Activated CD8-positive, alpha-beta memory T cell treated with anti-CD3 and anti-CD28 coated beads, Interleukin-2, amount 50 U/mL, for 48 hours (primary cell): Measurements from ENCODE around the gene ST6GALNAC3.
"Not testable (repeated sequence)": the region's sequence is repeated elsewhere in the genome, so short reads cannot be mapped to it uniquely, and the experiment has no call there.

Experiments used
- DNase-seq: peaks from one replicate; pipeline ENCODE4 v3.0.0-alpha.2; 2020

The ST6GALNAC3 gene

GRCh38 chr1:76075877-76076276 is 1.3 kb downstream of the ST6GALNAC3 start:
- DNase-seq = no peak

- DNase-seq = no peak
Measured at GRCh38 chr1:76079475-76080227, 5.1 kb downstream of the ST6GALNAC3 start.

DNA sequence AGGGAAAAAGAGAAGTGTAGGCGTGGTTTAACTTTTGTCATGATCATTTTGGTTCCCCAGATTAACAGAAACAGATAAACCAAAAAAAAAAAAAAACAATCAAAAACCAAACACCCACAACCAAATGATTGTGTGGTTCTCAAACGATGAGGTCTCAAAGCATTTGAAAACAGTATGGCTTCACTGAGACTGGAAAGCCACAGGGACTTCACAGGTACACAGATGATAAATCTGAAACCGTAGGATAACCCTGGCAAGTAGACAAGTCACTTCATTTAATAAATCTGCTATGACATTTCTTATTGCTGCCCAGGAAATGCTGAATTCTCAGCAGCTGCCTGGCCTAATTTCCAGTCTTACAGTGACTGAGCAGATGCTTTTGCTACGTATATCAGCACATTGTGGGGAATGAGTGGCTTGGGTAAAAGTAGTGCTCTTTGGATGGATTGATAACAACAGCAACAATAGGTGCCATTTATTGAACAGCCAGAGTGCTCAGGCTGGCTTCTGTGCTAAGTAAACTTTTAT is 6.1 kb downstream of the ST6GALNAC3 start:
- no peak for DNase-seq

- no peak for DNase-seq
Measured at GRCh38 chr1:76082062-76082461, 7.5 kb downstream of the ST6GALNAC3 start.

DNA sequence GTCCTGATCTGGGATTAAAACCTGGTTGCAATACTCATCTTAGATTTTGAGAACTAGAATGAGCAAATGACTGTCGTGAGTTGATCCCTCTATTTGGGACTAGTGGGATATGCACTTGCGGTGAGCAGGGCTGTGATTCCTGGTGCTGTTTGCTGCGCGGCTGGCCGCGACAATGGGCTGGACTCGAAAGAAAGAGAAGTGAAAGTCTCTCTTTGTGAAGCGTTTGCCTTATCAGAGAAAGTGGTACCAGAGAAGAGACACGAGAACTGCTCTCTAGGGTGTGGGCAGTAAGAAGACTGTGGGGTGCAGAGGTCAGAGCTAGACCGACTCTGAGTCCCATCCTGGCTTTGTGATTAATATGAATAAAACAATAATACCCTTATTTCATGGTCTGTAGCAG is 8.6 kb downstream of the ST6GALNAC3 start:
- DNase-seq = no peak

- DNase-seq = no peak
Measured at GRCh38 chr1:76084029-76084627, 9.6 kb downstream of the ST6GALNAC3 start.

DNA sequence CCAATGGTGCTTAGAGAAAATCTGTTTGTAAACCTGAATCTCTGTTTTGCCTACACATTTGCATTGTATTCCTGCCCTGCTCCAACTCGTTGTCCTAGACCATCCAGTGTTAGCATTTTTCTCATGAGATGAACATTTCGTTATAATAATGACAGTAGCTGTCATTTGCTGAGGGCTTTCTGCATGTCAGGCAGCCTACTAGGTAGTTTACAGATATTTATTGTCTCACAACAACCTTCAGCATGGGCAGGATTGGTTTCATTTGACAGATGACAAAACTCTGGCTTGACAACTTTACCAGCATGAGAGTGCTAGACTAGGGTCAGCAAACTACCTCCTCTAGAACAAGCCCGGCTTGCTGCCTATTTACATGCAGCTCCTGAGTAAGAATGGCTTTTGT is 10.1 kb downstream of the ST6GALNAC3 start:
- no peak for DNase-seq

- no peak for DNase-seq
Measured at GRCh38 chr1:76086109-76086508, 11.6 kb downstream of the ST6GALNAC3 start.

DNA sequence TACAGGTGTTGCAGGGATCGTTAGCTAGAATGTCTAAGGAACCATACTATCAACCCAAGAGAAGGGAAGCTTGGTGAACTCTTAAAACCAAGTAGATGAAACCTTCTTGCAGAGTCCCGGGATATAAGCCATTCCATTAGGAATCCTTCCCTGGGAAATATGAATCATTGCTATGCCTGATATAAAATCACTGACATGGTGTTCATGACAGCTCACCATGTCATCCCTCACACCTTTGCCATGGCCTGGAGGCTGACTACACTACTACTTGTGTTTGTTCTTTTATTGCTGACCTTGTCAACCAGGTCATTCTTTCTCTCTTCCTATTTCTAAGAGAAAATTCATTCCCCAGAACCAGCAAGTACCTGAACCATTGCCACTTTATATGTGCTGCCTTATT is 12.1 kb downstream of the ST6GALNAC3 start:
- DNase-seq = no peak

DNA sequence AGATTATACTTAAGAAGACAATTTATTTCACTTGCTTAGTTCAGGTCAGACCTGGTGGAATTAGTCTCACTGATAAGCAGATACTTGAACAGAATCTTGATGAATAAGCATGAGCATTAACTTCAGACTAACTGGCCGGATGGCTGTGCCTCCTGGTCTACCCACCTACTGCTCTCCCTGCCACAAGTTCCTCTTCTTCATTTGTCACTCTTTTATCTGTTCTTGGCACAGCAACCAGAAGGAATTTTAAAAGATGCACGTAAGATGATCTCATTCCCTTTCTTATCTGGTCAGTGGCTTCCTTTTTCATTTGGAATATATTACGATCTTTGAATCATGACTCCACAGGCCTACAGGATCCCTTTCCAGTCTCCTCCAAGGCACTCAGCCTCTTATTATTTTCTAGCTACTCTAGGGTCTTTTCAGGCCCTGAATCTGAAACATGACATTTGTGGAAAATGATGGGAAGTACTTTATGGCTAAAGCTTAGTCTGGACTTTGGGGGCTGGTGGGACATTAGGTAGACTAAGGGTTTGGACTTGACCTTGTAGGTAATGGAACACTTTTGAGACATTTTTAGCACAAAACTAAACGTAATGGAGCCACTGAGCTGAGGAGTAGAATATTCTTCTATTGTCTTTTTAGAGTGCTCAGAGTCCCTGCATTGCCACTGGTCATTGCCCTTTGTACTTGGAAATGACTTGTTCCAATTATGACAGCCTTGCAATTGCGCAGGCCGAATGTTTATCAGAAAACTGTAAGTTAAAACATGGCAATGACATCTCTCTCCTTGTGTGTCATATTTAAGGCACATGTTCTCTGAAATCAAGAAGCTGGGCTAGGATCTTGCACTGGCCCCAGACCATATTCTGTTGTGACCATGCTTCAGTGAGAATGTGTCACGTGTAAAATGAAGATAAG is 16.0 kb downstream of the ST6GALNAC3 start:
- no peak for DNase-seq

DNA sequence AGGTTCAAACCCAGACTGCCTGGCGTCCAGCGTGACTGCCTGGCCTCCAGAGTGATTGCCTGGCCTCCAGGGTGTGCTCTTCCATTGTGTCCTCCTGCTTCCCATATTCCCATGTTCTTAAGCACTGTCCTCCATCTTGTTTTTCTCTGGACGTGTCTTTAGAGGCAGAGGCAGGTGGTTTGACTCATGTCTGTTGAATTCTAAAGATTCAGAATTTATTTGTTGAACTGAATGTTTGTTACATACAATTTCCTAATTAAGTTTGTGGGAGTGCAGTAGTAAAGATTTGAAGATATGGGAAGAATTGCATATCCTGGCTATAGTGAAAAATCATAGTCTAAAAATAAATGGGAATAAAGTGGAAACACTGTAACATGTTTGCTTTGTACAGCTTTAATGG is 18.3 kb downstream of the ST6GALNAC3 start:
- no peak for DNase-seq

- DNase-seq = no peak
Measured at GRCh38 chr1:76093522-76094312, 19.2 kb downstream of the ST6GALNAC3 start.

DNA sequence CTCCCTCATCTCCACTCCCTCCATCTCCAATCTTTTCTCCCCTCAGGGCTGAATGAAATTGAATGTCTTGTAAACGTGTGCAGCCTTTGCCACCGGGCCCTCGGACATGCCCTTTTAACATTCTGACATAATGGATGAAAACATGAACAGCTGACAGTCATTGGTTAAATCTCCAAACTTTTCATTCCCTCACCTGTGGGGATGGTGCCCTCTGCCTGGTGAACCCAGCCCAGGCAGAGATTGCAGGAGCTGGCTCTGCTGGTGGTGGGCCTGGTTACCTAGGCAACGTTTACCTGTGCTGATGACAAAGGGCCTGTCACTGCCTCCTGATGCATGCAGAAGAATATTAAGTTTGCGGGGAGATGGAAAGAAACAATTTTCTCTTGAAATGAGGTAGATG is 21.3 kb downstream of the ST6GALNAC3 start:
- no peak for DNase-seq

- DNase-seq = not testable (repeated sequence)
Measured at GRCh38 chr1:76097064-76097463, 22.5 kb downstream of the ST6GALNAC3 start.

GRCh38 chr1:76098845-76099244 is 24.3 kb downstream of the ST6GALNAC3 start:
- no peak for DNase-seq

DNA sequence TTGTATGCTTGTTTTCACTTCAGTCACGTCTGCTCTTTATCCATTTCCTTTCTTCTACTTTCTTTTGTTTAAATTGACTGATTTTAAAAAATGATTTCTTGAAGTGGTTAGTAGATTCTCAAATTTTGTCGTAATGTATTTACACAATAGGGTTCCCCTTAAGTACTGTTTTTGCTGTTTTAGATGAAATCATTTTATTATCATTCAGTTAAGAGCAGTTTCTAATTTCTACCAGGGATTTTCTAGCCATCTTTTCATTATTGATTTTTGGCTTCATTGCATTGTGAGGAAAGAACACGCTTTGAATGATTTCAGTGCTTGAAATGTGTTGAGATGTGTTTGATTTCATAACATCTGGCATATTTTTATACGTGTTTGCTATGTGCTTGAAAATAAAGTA is 27.0 kb downstream of the ST6GALNAC3 start:
- no peak for DNase-seq

- no peak for DNase-seq
Measured at GRCh38 chr1:76102046-76102445, 27.5 kb downstream of the ST6GALNAC3 start.

DNA sequence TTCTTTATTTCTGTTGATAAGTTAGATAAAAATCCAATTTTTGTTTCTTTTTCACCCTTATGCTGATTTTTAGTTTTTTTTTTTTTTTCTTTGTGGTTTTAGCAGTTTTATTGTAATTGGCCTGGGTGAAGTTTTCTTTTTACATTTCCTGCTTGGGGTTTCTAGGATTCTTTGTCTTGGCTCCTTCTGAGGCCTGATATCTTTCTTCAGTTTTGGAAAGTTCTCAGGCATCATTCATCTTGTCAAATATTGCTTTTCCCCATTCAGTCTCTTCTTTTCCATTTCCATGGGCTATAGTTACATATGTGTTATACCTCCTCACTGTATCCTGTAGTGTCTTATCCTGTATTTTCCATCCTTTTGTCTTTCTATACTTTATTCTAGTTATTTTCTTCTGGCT is 28.5 kb downstream of the ST6GALNAC3 start:
- no peak for DNase-seq

- no peak for DNase-seq
Measured at GRCh38 chr1:76105372-76105771, 30.8 kb downstream of the ST6GALNAC3 start.

DNA sequence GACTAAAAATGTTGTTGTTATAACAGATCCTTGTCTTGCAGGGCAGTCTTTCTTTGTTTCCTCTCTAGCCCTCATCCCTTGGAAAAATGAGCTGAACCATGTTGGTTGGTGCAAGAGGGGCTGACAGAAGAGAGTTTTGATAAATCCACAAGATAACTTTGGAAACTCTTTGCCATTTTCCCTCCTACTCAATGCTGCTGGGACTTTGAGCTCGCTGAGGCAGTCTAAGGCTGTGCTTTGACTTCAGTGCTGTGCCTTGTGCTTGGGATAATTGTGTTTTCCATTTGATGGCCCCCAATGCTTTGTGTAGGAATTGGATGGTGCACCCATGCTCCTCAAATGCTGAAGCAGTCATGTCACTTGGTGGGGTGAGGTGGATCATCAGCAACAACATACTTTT is 31.7 kb downstream of the ST6GALNAC3 start:
- DNase-seq = no peak

DNA sequence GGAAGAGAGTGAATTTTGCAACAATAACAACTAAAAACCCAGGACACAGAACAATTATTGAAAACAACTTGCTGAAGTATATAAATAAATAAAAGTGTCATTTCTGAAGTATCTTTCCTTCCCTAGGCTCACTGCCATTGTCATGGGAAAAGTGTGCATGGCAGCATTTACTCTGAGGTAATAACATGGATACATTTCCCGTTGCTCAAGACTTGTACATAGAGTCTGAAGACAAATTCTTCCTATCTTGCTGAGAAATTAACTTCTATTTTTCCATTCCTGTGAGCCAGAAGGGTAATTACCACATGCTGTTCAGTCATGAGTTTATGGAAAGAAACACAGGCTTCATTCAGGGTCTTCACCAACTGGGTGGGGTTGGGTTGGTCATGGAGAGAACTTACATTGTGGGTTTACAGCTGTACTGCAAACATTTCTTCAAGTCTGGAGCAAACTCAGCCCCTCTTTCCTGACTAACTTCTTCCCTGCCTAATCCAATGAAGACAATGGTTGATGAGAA is 32.2 kb downstream of the ST6GALNAC3 start:
- DNase-seq = no peak

DNA sequence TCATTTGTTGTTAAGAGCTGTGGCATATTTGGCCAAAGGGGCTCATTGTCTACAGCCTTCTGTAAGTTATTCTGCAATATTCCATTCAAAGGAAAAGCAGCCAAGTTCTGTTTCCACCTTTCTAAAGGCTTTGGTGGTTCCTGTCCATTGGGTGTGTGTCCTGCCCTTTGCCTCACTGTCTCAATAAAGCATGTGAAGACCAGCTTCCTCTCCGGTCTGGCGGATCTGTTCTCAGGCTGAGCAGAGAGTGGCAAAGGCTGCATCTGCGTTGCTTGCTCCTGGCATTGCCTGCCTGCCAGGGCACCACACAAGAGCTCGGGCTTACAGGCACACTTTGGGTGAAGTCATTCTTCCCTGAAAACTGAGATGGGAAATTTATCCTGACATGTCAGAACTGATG is 34.9 kb downstream of the ST6GALNAC3 start:
- DNase-seq = no peak
